ENCODE measurements around the gene C6orf136. TPM values are rescaled to one million over a fixed set of nuclear protein-coding genes. Genes with fewer than 3 reads are reported as not detected.
A peak's percentile ranks its signal among the peaks of the same experiment; 100 is the strongest.

The C6orf136 gene
- total and polyA plus RNA-seq, 9 of the 15 experiments (the other 6 are each of a cell fraction or from before 2014, with no cell fraction given): 14.1 to 63.1 (median 18.4) TPM

DNA sequence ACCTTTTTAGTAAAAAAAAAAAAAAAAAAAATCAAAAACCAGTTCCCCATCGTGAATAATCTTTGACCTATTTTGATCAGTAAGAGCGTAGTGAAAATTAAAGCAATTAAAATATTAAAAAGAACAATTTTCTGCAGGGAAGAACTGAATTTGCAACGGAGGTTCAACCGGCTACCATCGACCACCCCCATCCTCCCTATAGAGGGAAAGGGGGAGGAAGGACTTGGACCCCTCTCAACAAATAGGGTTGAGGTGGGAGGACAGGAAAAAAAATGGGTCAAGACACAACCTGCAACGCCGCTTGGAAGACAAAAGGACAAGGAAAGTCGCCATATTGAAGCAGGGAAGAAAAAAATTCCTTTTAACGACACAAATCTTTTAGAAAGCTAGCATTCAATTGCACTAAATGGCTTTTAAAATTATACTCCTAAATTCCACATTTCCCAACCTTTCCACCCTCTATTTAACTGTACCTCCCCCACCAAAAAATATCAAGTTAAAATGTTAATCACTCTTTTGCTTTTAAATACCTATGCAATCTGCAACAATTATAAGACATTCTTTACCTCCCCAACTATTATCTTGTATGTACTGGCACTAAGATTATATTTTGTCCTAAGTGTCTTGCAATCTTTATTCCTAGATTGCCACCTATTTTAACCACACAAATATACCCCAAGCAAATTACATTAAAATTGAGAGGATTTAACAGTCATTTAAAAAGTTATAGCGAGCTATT is 31.5 kb upstream of the C6orf136 start (continued):
- TF ChIP-seq, protein P1, sequence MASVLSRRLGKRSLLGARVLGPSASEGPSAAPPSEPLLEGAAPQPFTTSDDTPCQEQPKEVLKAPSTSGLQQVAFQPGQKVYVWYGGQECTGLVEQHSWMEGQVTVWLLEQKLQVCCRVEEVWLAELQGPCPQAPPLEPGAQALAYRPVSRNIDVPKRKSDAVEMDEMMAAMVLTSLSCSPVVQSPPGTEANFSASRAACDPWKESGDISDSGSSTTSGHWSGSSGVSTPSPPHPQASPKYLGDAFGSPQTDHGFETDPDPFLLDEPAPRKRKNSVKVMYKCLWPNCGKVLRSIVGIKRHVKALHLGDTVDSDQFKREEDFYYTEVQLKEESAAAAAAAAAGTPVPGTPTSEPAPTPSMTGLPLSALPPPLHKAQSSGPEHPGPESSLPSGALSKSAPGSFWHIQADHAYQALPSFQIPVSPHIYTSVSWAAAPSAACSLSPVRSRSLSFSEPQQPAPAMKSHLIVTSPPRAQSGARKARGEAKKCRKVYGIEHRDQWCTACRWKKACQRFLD (CRISPR knock-in tag; IDR thresholded peaks at IDR 0.05): no peak
- TF ChIP-seq NFRKB (IDR thresholded peaks at IDR 0.05; ENCODE audit: low read depth) (peak; percentile 98), HNRNPL (IDR thresholded peaks at IDR 0.05; ENCODE audit: low read depth, low read length) (no peak), CCAR2 (IDR thresholded peaks at IDR 0.05; ENCODE audit: low read depth, low read length) (no peak), DNMT1 (IDR thresholded peaks at IDR 0.05) (no peak), GABPB1 (CRISPR knock-in tag; IDR thresholded peaks at IDR 0.05) (no peak), ZNF197 (CRISPR knock-in tag; IDR thresholded peaks at IDR 0.05; ENCODE audit: low read depth) (peak; percentile 87; the same call in 1 of the 2 replicates), ZNF444 (CRISPR knock-in tag; IDR thresholded peaks at IDR 0.05) (peak; percentile 77), ADNP (tag; IDR thresholded peaks at IDR 0.05) (no peak), TAL1 (IDR thresholded peaks at IDR 0.05) (no peak), NEUROD1 (IDR thresholded peaks at IDR 0.05; ENCODE audit: borderline replicate concordance, low read depth, low read length, partially characterized antibody) (no peak), GATAD2A (IDR thresholded peaks at IDR 0.05) (no peak), ZNF551 (CRISPR knock-in tag; IDR thresholded peaks at IDR 0.05) (peak; percentile 89)
- TF ChIP-seq, protein P2, sequence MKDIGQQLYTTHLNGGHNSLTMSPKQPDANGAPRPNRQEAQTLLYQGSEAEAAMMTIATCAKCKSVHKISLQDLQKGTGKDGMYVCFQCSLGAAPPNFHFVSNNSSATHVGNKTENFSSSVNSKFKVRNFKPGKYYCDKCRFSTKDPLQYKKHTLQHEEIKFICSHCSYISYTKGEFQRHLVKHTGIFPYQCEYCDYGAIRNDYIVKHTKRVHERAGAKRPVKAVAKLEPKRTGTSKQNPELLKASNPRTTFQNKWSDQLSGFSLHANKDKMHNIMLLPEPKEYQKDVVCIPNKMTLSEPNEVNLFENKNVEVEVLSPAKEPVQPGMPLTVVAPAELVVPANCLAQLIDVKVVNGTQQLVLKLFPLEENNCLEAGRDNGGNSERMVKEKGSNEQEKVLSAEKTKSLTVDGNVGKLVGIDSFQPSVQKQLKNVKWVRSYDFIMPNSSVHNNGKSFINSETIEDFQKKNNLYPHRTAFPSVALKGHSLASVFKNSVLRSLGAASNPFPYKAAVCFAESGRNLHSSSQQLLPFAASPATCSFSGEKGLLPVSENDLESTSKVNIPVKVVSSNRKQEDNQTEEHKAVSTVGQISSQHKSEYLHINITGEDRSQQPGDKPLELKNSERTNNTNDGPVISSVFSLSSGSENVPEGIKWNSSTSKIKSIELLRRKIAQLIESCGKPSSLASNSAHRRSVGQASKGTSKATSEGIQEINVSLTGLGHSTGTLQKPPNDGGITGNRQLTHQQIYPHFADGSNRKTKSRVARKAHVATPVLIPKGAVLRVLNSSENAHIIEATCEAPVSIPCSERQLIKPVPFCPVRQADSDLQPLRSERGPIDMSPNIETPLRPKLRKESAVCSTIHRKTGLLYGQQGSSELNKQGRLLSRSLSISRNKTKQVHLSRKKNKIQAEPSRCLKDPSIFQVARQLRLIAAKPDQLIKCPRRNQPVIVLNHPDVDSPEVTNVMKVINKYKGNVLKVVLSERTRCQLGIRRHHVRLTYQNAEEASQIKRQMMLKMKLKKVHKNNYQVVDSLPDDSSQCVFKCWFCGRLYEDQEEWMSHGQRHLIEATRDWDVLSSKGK (CRISPR knock-in tag; IDR thresholded peaks at IDR 0.05): peak; percentile 72; the same call in 1 of the 2 replicates
- TF ChIP-seq, protein P3, sequence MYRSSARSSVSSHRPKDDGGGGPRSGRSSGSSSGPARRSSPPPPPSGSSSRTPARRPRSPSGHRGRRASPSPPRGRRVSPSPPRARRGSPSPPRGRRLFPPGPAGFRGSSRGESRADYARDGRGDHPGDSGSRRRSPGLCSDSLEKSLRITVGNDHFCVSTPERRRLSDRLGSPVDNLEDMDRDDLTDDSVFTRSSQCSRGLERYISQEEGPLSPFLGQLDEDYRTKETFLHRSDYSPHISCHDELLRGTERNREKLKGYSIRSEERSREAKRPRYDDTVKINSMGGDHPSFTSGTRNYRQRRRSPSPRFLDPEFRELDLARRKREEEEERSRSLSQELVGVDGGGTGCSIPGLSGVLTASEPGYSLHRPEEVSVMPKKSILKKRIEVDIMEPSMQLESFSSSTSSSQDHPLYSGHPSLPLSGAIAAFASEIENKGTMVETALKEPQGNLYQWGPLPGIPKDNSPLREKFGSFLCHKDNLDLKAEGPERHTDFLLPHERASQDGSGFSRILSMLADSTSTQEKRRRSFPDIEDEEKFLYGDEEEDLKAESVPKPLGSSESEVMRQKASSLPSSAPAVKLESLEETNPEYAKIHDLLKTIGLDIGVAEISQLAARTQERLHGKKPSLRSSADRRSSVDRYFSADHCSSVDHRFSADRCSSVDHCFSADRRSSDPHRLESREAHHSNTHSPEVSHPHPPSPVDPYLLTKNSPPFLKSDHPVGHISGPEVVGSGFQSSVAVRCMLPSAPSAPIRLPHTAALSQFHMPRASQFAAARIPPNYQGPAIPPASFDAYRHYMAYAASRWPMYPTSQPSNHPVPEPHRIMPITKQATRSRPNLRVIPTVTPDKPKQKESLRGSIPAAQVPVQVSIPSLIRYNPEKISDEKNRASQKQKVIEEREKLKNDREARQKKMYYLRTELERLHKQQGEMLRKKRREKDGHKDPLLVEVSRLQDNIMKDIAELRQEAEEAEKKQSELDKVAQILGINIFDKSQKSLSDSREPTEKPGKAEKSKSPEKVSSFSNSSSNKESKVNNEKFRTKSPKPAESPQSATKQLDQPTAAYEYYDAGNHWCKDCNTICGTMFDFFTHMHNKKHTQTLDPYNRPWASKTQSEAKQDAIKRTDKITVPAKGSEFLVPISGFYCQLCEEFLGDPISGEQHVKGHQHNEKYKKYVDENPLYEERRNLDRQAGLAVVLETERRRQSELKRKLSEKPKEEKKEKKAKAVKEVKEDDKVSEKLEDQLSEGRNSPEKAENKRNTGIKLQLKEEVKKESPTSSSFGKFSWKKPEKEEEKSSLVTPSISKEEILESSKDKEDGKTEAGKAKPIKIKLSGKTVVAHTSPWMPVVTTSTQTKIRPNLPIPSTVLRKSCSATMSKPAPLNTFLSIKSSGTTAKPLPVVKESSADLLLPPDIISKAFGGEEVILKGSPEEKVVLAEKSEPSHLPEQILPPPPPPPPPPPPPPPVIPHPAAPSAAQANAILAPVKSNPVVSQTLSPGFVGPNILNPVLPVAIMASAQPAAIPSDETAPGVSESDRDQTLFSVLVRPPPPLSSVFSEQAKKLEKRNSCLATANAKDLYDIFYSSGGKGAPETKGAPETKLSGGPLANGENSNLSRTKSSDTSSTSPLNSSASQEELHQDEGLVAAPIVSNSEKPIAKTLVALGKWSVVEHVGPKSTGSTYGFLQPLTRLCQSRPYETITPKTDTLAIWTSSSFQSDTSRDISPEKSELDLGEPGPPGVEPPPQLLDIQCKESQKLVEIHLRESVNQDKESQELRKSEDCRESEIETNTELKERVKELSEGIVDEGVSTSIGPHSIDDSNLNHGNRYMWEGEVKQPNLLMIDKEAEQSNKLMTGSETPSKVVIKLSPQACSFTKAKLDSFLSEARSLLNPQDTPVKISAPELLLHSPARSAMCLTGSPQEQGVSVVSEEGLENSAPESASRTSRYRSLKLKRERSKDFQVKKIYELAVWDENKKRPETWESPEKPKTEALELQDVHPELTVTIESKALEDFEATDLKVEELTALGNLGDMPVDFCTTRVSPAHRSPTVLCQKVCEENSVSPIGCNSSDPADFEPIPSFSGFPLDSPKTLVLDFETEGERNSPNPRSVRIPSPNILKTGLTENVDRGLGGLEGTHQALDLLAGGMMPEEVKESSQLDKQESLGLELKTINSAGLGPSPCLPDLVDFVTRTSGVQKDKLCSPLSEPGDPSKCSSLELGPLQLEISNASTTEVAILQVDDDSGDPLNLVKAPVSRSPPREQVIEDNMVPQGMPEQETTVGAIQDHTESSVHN (IDR thresholded peaks at IDR 0.05; ENCODE audit: borderline replicate concordance in 1 of 2, low read depth in 1 of 2): 0 out of 4 replicates have a peak, but pooled peaks have one; percentile 17 to 59

All from K562 (cell line).